Fibroblast of skin of scalp (primary cell): ENCODE results near the gene NPPC.
"Not testable (repeated sequence)": the region's sequence is repeated elsewhere in the genome, so short reads cannot be mapped to it uniquely, and the experiment has no call there.

ENCODE experiments used
- DNase-seq: peaks from one replicate; pipeline ENCODE4 v3.0.0-alpha.2; 2013

NPPC gene

DNA sequence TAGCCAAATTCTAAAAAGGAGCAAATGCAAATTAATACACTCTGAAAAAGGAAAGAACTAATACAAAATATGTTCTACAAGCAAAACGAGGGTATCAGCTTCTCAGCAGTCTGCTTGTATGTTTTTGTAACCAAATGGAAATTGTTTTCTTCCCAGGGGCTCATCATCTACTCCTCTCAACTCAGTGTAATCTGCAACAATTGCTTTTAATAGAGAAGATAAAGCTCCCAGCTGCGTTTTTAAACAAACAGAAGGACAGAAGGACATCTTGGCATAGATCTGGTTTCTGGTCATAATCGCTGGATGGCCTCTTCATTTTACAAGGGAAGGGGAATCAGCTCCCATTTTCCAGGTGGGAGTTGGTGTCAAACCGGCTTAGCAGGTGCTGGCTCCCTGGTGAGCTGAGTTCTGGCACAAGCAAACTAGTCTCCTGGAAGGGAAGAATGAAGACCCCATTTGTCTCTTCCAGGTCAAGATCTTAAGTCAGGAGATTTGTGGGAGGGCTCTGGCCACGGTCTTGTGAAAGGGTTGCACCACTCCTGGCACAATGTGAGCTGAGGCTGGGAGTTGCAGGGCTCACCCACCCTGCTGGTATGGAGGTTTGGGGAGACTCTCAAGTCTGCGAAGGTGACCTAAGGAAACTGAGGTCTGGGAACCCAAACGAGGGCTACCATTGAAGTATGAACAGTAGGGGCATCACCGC, 41.6 kb downstream of the NPPC start:
- DNase-seq: no peak

DNA sequence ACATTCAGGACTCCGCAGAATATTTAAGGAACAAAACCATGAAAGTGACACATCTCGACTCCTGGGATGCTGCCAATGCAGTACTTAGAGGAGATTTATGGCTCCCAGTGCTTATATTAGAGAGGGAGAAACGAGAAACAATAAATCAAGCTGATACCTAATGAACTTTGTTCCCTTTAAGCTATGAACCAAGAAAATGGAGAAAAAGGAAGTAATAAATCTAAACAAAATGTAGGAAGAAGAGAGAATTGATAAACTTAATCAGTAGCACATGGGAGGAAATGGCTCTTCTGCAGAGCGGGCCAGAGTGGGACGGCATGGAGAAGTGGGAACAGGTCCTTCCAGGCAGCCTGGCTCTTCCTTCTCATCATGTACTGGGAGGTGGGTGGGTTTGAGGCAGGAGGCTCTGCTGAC, 42.7 kb downstream of the NPPC start:
- DNase-seq: no peak

DNA sequence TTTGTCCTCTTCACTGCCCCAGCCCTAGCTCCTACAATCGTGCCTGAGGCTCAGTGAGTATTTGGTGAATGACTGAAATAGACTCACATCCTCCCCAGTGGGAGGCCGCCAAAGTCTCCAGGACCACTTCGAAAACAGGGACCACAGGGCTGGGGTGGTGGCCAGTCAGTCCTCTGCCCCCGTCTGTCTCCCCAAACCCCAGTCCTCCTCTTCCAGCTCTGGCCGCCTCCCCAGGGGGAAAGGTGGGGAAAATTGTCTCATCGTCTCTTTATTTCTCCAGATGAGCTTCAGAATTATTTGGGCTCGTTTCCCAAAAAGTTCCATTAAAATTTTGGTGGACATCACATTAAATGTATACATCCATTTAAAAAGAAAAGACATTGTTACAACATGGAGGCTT, 43.5 kb downstream of the NPPC start:
- no peak for DNase-seq

DNA sequence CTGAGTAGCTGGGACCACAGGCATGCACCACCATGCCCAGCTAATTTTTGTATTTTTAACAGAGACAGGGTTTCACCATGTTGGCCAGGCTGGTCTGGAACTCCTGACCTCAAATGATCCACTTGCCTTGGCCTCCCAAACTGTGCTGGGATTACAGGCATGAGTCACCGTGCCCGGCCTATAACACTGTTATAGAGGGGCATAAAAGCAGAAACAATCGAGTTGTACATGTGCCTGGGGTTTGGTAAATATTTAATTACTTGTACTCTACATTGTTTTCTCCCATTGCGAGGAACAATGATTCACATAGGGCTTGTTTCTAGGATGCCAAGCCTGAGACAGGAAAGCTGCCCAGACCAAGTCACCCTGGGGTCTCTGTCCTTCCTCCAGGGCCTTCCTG, 45.8 kb downstream of the NPPC start:
- not testable (repeated sequence) for DNase-seq

DNA sequence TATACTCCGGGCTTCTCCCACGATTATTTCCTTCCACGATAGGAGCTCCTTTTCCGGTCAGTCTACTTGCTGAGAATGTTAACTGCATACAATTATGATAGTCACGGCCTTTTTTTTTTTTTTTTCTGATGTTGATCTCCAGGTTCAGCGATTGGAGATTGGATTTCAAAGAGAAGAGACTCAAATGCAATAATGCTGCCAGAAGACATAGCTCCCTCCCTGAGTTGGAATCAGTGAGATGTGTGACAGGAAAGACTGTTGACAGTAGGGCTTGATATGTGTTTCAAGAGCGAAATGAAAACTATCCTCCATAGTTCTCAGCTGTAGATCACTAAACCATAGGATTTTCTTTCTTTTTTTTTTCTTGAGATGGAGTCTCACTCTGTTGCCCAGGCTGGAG, 47.0 kb downstream of the NPPC start:
- DNase-seq: no peak

DNA sequence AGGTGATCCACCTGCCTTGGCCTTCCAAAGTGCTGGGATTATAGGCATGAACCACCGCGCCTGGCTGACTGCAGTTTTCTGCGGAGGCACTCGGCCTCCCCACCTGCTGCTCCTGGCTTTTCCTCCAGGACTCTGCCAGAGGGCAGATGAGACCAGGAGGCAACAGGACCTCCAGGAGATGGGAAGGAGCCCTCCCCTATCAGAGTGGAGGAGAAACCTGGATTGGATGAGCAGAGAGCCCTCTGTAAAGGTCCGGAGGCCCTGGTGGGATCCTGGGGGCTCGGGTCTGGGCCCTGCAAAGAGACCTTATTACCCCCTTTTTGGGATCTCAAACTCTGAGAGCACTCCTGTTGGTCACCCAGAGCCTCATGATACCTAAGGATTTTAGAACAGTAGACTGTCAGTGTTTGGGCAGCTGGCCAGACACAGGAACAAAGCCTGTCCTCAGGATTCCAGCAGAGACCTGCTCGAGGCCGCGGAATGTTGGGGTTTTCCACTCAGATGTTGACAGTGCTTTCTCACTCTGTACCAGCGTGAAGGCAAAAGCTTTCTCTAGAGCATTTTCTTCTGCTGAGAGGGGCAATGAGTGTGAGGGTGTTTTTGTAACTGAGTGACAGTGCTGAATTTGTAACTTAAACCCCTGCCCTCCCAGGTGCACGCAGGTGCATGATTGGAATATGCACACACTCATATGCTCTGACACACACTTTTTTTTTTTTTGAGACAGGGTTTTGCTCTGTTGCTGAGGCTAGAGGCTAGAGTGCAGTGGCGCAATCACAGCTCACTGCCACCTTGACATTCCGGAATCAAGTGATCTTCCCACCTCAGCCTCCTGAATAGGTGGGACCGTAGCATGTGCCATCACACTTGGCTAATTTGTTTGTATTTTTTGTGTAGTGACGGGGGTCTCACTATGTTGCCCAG, 48.4 kb downstream of the NPPC start:
- DNase-seq: no peak

DNA sequence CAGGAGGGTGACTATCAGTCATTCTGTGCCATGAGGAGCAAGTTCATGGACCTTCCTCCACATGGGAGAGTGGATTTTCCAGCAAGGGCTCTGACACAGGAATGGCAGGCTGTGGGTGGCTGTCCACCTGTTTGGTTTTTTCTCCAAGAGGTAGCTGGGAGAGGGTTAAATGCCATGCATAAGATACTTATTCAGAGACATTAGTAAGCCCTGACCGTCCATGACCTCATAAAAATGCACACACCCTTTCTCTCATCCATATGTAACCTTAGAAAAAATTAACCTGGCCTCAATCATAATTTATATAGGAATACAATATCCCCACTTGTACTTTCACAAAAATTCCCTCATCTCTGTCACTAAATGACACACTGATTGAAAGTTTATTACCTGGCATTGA, 51.3 kb downstream of the NPPC start:
- no peak for DNase-seq
